NCI-H1417 treated with DMSO at 0.1 percent for 48 hours (cell line): Measurements from ENCODE around the gene LHFPL5.

ENCODE experiments used
- DNase-seq: peaks from one replicate; lab custom pipeline; 2025; lab: John Stamatoyannopoulos, UW

LHFPL5 gene

DNA sequence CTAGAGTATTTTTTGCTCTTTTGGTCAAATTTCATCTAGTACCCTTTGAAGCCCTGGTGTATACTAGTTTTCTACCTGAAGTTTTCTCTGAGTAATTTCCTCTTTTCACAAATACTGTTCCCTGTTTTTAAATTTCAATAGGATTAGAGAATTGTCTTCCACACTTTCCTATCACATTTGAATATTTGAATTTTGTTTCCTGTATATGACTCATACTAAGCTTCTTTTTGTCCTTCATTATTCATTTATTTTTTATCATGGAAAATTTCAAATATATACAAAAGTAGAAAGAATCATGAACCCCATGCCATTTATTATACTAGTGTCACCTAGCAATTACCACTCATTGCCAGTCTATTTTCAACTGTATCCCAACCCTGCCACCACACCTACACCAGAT, 52.7 kb downstream of the LHFPL5 start:
- DNase-seq: no peak

- no peak for DNase-seq
These were observed 54.2 kb downstream of the LHFPL5 start for GRCh38 chr6:35859367-35859766.
